Fibroblast of lung (primary cell): Measurements from ENCODE around the gene C2. TPM values are rescaled to one million over a fixed set of nuclear protein-coding genes. Genes with fewer than 3 reads are reported as not detected.

Source experiments
- DNase-seq, 2 donors: peaks; one replicate each; pipeline versions ENCODE4 v3.0.0 to v3.0.0-alpha.2; 2010; ENCODE audit warnings: low read depth in 2 of 2
- H2AFZ ChIP-seq: 2 replicates; pipeline ENCODE4 v1.5.1; 2012; ENCODE audit warnings: low read length, control low read depth, inconsistent platforms
- H3K27ac ChIP-seq: 2 replicates; pipeline ENCODE4 v1.5.1; 2011; ENCODE audit warnings: low read length, control low read depth; ENCODE audit not compliant: insufficient read depth
- H3K27me3 ChIP-seq: 2 replicates; pipeline ENCODE4 v1.5.1; 2011; ENCODE audit warnings: mild to moderate bottlenecking, low read length; ENCODE audit not compliant: control insufficient read depth, insufficient read depth
- H3K36me3 ChIP-seq: 2 replicates; pipeline ENCODE4 v1.5.1; 2011; ENCODE audit warnings: low read length; ENCODE audit not compliant: control insufficient read depth, insufficient read depth
- H3K4me1 ChIP-seq: 2 replicates; pipeline ENCODE4 v1.5.1; 2011; ENCODE audit warnings: low read length; ENCODE audit not compliant: control insufficient read depth, insufficient read depth; ENCODE audit errors: extremely low read depth
- H3K4me2 ChIP-seq: 2 replicates; pipeline ENCODE4 v1.5.1; 2011; ENCODE audit warnings: low read length, control low read depth; ENCODE audit not compliant: insufficient read depth; ENCODE audit errors: extremely low read depth
- H3K4me3 ChIP-seq, 4 experiments: fragments of 200-600 bp in 1 of 4; sonication (generic) in 1 of 4; replicated peaks in 1 of 4; 2 replicates each; pipeline ENCODE4 v1.5.1; 2011 to 2016; ENCODE audit warnings: low read length in 4 of 4, low read depth in 3 of 4, mild to moderate bottlenecking in 3 of 4, control low read depth in 2 of 4, inconsistent platforms in 1 of 4, mixed read lengths in 1 of 4; ENCODE audit not compliant: insufficient read depth in 1 of 4; ENCODE audit errors: control extremely low read depth in 1 of 4
- H3K79me2 ChIP-seq: 2 replicates; pipeline ENCODE4 v1.5.1; 2012; ENCODE audit warnings: mild to moderate bottlenecking, low read length, inconsistent platforms; ENCODE audit not compliant: control insufficient read depth, insufficient read depth
- H3K9ac ChIP-seq: 2 replicates; pipeline ENCODE4 v1.5.1; 2011; ENCODE audit warnings: mild to moderate bottlenecking, low read length, control low read depth; ENCODE audit not compliant: insufficient read depth
- H3K9me3 ChIP-seq: 2 replicates; pipeline ENCODE4 v1.5.1; 2012; ENCODE audit warnings: low read depth, low read length; ENCODE audit not compliant: control insufficient read depth, insufficient read depth
- H4K20me1 ChIP-seq: 2 replicates; pipeline ENCODE4 v1.5.1; 2011; ENCODE audit warnings: low read length; ENCODE audit not compliant: control insufficient read depth, insufficient read depth; ENCODE audit errors: extremely low read depth
- CTCF ChIP-seq, 2 donors: IDR thresholded peaks in 1 of 2; conservative IDR thresholded peaks in 1 of 2; 1 replicate in 1 of 2; 2 replicates in 1 of 2; pipeline ENCODE4 v1.5.1; 2011 to 2012; ENCODE audit warnings: low read length in 2 of 2, control low read depth in 1 of 2, inconsistent platforms in 1 of 2, low read depth in 1 of 2, mild to moderate bottlenecking in 1 of 2
- EZH2 ChIP-seq: IDR thresholded peaks from 2 replicates; pipeline ENCODE4 v1.5.1; 2012; ENCODE audit warnings: low read length, control low read depth, mild to moderate bottlenecking; ENCODE audit errors: missing control alignments
- polyA plus RNA-seq, 2 donors: library from polyadenylated mRNA; depleted of rRNA in 1 of 2; stranded (reverse) in 1 of 2; unstranded in 1 of 2; fragments of >200 nt; gene quantifications; 2 replicates each; pipeline ENCODE4 v1.2.1, GENCODE V29; 2011 to 2012; ENCODE audit warnings: missing spikeins in 1 of 2
- total RNA-seq: library from RNA; depleted of rRNA; stranded (reverse); fragments of >200 nt; gene quantifications from 2 replicates; pipeline ENCODE4 v1.2.1, GENCODE V29; 2014

The C2 gene
- total and polyA plus RNA-seq, 2 donors (not counting 1 experiment from before 2014, with no cell fraction given) = 7.6 to 16.8 TPM

- Histone ChIP-seq H4K20me1 (no peaks in the 10 kb centered on the region), H3K27me3 (no peaks in the 10 kb centered on the region), H3K4me3 (no peak overlapping the region), H3K4me2 (no peak overlapping the region), H3K9ac (no peak overlapping the region), H3K4me1 (no peaks in the 10 kb centered on the region), H3K36me3 (no peaks in the 10 kb centered on the region), H3K79me2 (no peaks in the 10 kb centered on the region), H3K9me3 (no peaks in the 10 kb centered on the region), H2AFZ (no peak overlapping the region), H3K27ac (no peak overlapping the region)
- TF ChIP-seq EZH2 (no peak), CTCF (conservative IDR thresholded peaks at IDR 0.05 in 1 of 2, IDR thresholded peaks at IDR 0.05 in 1 of 2; ENCODE audit: low read depth in 1 of 2, low read length in 2 of 2) (peak; percentile 3 to 36)
- no peak for DNase-seq
Observed at GRCh38 chr6:31922942-31923341, 4.6 kb upstream of the C2 start.

GRCh38 chr6:31927863-31928671 is 550 bp downstream of the C2 start:
- Histone ChIP-seq H3K4me2 (peak overlapping the region; percentile 15), H4K20me1 (no peaks in the 10 kb centered on the region), H3K4me3 (peak overlapping the region in 1 of 4 experiments; percentile 38), H3K27ac (no peak overlapping the region), H3K27me3 (no peaks in the 10 kb centered on the region), H3K9ac (no peak overlapping the region), H2AFZ (peak overlapping the region; percentile 62), H3K4me1 (no peaks in the 10 kb centered on the region), H3K9me3 (no peaks in the 10 kb centered on the region), H3K36me3 (no peaks in the 10 kb centered on the region), H3K79me2 (no peaks in the 10 kb centered on the region)
- no peak for DNase-seq
- TF ChIP-seq CTCF (conservative IDR thresholded peaks at IDR 0.05 in 1 of 2, IDR thresholded peaks at IDR 0.05 in 1 of 2; ENCODE audit: low read depth in 1 of 2, low read length in 2 of 2) = no peak
- TF ChIP-seq EZH2 = no peak

- no peaks in the 10 kb centered on the region for H3K9me3 ChIP-seq
- no peaks in the 10 kb centered on the region for H3K36me3 ChIP-seq
- no peak overlapping the region for H2AFZ ChIP-seq
- no peak overlapping the region for H3K4me3 ChIP-seq
- no peaks in the 10 kb centered on the region for H3K4me1 ChIP-seq
- H3K9ac ChIP-seq = no peak overlapping the region
- DNase-seq = no peak
- H3K4me2 ChIP-seq = no peak overlapping the region
- H3K27ac ChIP-seq = no peak overlapping the region
- no peaks in the 10 kb centered on the region for H3K27me3 ChIP-seq
- H4K20me1 ChIP-seq = no peaks in the 10 kb centered on the region
- H3K79me2 ChIP-seq = no peaks in the 10 kb centered on the region
- TF ChIP-seq CTCF (conservative IDR thresholded peaks at IDR 0.05 in 1 of 2, IDR thresholded peaks at IDR 0.05 in 1 of 2; ENCODE audit: low read depth in 1 of 2, low read length in 2 of 2) (no peak), EZH2 (no peak)
Observed at GRCh38 chr6:31928672-31928939, 1.1 kb downstream of the C2 start.
